Stomach (tissue), 4 donors: ENCODE results near the gene GALE.

ENCODE experiments used
- CTCF ChIP-seq, 7 experiments: fragments of 450-650 bp in 4 of 7; fragments of 200-600 bp in 3 of 7; sonication (generic) in 3 of 7; IDR thresholded peaks; one replicate each; pipeline ENCODE4 v1.5.1; 2016 to 2019; ENCODE audit warnings: antibody characterized with exemption in 7 of 7, control low read depth in 2 of 7, mild to moderate bottlenecking in 1 of 7
- POLR2A ChIP-seq, 4 donors: fragments of 450-650 bp; IDR thresholded peaks; one replicate each; pipeline ENCODE4 v1.6.1; 2016; ENCODE audit warnings: antibody characterized with exemption in 4 of 4, control low read depth in 2 of 4, mild to moderate bottlenecking in 1 of 4, moderate library complexity in 1 of 4
- POLR2AphosphoS5 ChIP-seq, 3 donors: sonication (generic); formaldehyde crosslinking; IDR thresholded peaks; one replicate each; pipeline ENCODE4 v1.6.1; 2016; ENCODE audit warnings: antibody characterized with exemption in 3 of 3

- TF ChIP-seq POLR2A (IDR thresholded peaks at IDR 0.05) (no peak), CTCF (IDR thresholded peaks at IDR 0.05) (no peak), POLR2AphosphoS5 (IDR thresholded peaks at IDR 0.05) (no peak)
Observed at GRCh38 chr1:23845163-23845562, 44.6 kb upstream of the GALE start.
